ENCODE measurements around the gene TNFRSF19. TPM values are rescaled to one million over a fixed set of nuclear protein-coding genes. Genes with fewer than 3 reads are reported as not detected.

The TNFRSF19 gene
- total and polyA plus RNA-seq, 2 donors from 2014 or later, result 10.1 to 14.7 TPM

DNA sequence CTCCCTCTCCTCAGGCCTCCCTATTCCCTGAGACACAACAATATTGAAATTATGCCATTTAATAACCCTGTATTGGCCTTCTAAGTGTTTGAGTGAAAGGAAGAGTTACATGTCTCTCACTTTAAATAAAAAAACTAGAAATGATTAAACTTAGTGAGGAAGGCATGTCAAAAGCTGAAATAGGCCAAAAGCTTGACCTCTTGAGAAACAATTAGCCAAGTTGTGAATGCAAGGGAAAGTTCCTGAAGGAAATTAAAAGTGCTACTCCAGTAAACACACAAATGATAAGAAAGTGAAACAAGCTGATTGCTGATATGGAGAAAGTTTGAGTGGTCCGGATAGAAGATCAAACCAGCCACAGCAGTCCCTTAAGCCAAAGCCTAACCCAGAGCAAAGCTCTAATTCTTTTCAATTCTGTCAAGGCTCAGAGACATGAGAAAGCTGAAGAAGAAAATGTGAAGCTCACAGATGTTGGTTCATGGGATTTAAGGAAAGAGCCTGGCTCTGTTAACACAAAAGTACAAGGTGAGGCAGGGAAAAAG lies 127.6 kb downstream of the TNFRSF19 start:
- H3K27me3 ChIP-seq (ENCODE audit: control insufficient read depth, insufficient read depth, low read length), result no peaks in the 10 kb centered on the region
- peak; percentile 3 for FAIRE-seq
- no peak for DNase-seq
- H3K4me3 ChIP-seq (ENCODE audit: low read length in 3 of 3), result no peak overlapping the region
- no peaks in the 10 kb centered on the region for H3K9me3 ChIP-seq (ENCODE audit: control insufficient read depth in 2 of 3, insufficient read depth in 1 of 3, low read length in 3 of 3)
- no peaks in the 10 kb centered on the region for H3K36me3 ChIP-seq (ENCODE audit: control insufficient read depth in 2 of 3, insufficient read depth in 3 of 3, low read length in 3 of 3)
- TF ChIP-seq, protein P1, sequence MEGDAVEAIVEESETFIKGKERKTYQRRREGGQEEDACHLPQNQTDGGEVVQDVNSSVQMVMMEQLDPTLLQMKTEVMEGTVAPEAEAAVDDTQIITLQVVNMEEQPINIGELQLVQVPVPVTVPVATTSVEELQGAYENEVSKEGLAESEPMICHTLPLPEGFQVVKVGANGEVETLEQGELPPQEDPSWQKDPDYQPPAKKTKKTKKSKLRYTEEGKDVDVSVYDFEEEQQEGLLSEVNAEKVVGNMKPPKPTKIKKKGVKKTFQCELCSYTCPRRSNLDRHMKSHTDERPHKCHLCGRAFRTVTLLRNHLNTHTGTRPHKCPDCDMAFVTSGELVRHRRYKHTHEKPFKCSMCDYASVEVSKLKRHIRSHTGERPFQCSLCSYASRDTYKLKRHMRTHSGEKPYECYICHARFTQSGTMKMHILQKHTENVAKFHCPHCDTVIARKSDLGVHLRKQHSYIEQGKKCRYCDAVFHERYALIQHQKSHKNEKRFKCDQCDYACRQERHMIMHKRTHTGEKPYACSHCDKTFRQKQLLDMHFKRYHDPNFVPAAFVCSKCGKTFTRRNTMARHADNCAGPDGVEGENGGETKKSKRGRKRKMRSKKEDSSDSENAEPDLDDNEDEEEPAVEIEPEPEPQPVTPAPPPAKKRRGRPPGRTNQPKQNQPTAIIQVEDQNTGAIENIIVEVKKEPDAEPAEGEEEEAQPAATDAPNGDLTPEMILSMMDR (IDR thresholded peaks at IDR 0.05; ENCODE audit: borderline replicate concordance, extremely low read depth, insufficient read depth), result no peak
- H3K27ac ChIP-seq (ENCODE audit: low read depth in 2 of 2, low read length in 2 of 2), result peak overlapping the region in 1 of 2 donors; percentile 72
- intact Hi-C loops (cut with DNase I), result no loop called here
- no peak overlapping the region for H3K9ac ChIP-seq (ENCODE audit: low read length in 3 of 3)
- peaks cover 0 to 28% (median 11%) of the 10 kb centered on the region in 3 donors for H3K4me1 ChIP-seq (ENCODE audit: control insufficient read depth in 2 of 3, insufficient read depth in 2 of 3, low read depth in 1 of 3, low read length in 3 of 3)

DNA sequence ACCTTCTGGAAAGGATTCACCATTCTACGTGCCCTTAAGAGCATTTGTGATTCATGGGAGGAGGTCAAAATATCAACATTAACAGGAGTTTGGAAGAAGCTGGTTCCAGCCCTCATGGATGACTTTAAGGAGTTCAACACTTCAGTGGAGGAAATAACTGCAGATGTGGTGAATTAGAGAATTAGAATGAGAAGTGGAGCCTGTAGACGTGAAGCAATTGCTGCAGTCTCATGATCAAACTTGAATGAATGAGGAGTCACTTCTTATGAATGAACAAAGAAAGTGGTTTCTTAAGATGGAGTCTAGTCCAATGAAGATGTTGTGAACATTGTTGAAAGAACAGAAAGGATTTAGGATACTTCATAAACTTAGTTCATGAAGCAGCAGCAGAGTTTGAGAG lies 129.1 kb downstream of the TNFRSF19 start:
- Histone ChIP-seq H3K9ac (ENCODE audit: low read length in 3 of 3) (no peak overlapping the region), H3K4me3 (ENCODE audit: low read length in 3 of 3) (no peak overlapping the region), H3K27ac (ENCODE audit: low read depth in 2 of 2, low read length in 2 of 2) (no peak overlapping the region), H3K27me3 (ENCODE audit: control insufficient read depth, insufficient read depth, low read length) (no peaks in the 10 kb centered on the region), H3K4me1 (ENCODE audit: control insufficient read depth in 2 of 3, insufficient read depth in 2 of 3, low read depth in 1 of 3, low read length in 3 of 3) (peaks cover 0 to 15% (median 8%) of the 10 kb centered on the region in 3 donors), H3K9me3 (ENCODE audit: control insufficient read depth in 2 of 3, insufficient read depth in 1 of 3, low read length in 3 of 3) (no peaks in the 10 kb centered on the region), H3K36me3 (ENCODE audit: control insufficient read depth in 2 of 3, insufficient read depth in 3 of 3, low read length in 3 of 3) (no peaks in the 10 kb centered on the region)
- TF ChIP-seq, protein P1 (IDR thresholded peaks at IDR 0.05; ENCODE audit: borderline replicate concordance, extremely low read depth, insufficient read depth), result no peak
- intact Hi-C loops (cut with DNase I), result no loop called here
- FAIRE-seq, result no peak
- no peak for DNase-seq

DNA sequence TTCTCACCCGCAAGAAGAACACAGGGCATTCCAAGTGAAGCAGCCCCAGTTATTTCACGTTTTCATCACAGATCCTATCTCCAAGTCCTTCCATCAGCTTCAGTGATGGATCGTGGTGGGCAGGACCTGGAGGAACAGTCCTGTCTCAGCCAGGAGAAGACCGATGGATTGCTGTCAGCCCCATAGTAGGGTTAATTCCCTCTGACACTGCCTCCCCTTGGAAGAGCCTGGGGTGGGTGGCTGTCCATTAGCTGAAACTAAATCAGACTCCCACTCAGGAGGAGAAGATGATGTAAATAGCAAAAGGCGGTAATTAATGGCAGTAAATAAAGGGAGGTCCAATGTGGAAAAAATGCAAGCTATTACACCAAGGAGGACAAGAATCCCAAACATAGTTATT lies 131.0 kb downstream of the TNFRSF19 start:
- no peak overlapping the region for H3K4me3 ChIP-seq (ENCODE audit: low read length in 3 of 3)
- no peak for FAIRE-seq
- no peak overlapping the region for H3K9ac ChIP-seq (ENCODE audit: low read length in 3 of 3)
- no peaks in the 10 kb centered on the region for H3K9me3 ChIP-seq (ENCODE audit: control insufficient read depth in 2 of 3, insufficient read depth in 1 of 3, low read length in 3 of 3)
- peaks cover 0 to 15% (median 4%) of the 10 kb centered on the region in 3 donors for H3K4me1 ChIP-seq (ENCODE audit: control insufficient read depth in 2 of 3, insufficient read depth in 2 of 3, low read depth in 1 of 3, low read length in 3 of 3)
- H3K36me3 ChIP-seq (ENCODE audit: control insufficient read depth in 2 of 3, insufficient read depth in 3 of 3, low read length in 3 of 3), result no peaks in the 10 kb centered on the region
- intact Hi-C loops (cut with DNase I), result no loop called here
- DNase-seq, result peak in 3 of 5 donors; percentile 33 to 62 (median 56)
- TF ChIP-seq, protein P1 (IDR thresholded peaks at IDR 0.05; ENCODE audit: borderline replicate concordance, extremely low read depth, insufficient read depth), result no peak
- H3K27me3 ChIP-seq (ENCODE audit: control insufficient read depth, insufficient read depth, low read length), result no peaks in the 10 kb centered on the region
- H3K27ac ChIP-seq (ENCODE audit: low read depth in 2 of 2, low read length in 2 of 2), result no peak overlapping the region

DNA sequence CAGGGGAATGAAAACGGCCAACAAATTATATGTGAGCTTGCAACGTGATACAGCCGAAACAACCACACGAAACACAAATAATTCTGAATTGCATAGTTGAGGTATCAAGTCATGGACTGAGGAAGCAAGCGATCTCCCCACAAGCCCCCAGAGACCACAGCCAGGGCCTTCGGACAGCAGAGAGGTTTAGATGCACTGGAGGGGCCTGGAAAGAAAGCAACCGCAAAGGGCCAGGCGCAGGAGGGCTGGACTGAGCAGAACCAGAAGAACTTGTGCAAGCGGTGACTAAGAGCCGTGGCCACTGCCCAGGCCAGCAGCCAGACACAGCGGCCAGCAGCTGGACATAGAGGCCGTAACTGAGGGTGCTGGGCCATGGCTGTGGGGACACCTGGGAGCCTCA lies 131.4 kb downstream of the TNFRSF19 start:
- intact Hi-C loops (cut with DNase I), result no loop called here
- DNase-seq (peak in 2 of 5 donors; percentile 42 to 86), FAIRE-seq (no peak)
- Histone ChIP-seq H3K4me3 (ENCODE audit: low read length in 3 of 3) (no peak overlapping the region), H3K36me3 (ENCODE audit: control insufficient read depth in 2 of 3, insufficient read depth in 3 of 3, low read length in 3 of 3) (no peaks in the 10 kb centered on the region), H3K27me3 (ENCODE audit: control insufficient read depth, insufficient read depth, low read length) (no peaks in the 10 kb centered on the region), H3K4me1 (ENCODE audit: control insufficient read depth in 2 of 3, insufficient read depth in 2 of 3, low read depth in 1 of 3, low read length in 3 of 3) (peaks cover 0 to 11% (median 2%) of the 10 kb centered on the region in 3 donors), H3K27ac (ENCODE audit: low read depth in 2 of 2, low read length in 2 of 2) (no peak overlapping the region), H3K9ac (ENCODE audit: low read length in 3 of 3) (no peak overlapping the region), H3K9me3 (ENCODE audit: control insufficient read depth in 2 of 3, insufficient read depth in 1 of 3, low read length in 3 of 3) (no peaks in the 10 kb centered on the region)
- TF ChIP-seq, protein P1 (IDR thresholded peaks at IDR 0.05; ENCODE audit: borderline replicate concordance, extremely low read depth, insufficient read depth), result no peak

Data from kidney (tissue), 14 donors.